HG03025 (cell line): ENCODE data around the gene IKZF3.
"Not testable (repeated sequence)": the region's sequence is repeated elsewhere in the genome, so short reads cannot be mapped to it uniquely, and the experiment has no call there.

ENCODE experiments used
- ATAC-seq: cut with Tn5 transposase; IDR thresholded peaks from one replicate; pipeline ENCODE4 v1.9.1; 2021; ENCODE audit warnings: mild to moderate bottlenecking, moderate library complexity; ENCODE audit not compliant: unreplicated experiment, low FRiP score

The IKZF3 gene

DNA sequence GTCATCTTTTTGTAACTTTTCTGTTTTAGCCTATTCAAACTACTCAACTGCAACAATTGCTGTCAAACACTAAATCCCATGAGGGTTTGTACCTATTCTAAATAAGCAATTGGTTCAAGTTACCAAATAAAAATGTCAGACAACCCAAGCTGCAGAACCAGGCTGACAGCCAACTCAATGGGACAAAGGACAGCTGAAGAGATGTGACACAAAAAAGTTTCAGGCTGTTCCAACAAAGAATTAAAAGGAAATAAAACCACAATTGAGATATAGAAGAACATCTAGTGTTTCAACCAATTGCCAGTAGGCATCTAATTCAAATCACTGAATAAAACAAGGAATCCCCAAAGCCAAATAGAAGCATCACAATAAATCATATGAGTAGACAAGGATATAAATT, 77.1 kb downstream of the IKZF3 start:
- ATAC-seq: no peak

- no peak for ATAC-seq
These were observed 81.1 kb downstream of the IKZF3 start for GRCh38 chr17:39782980-39783379.

DNA sequence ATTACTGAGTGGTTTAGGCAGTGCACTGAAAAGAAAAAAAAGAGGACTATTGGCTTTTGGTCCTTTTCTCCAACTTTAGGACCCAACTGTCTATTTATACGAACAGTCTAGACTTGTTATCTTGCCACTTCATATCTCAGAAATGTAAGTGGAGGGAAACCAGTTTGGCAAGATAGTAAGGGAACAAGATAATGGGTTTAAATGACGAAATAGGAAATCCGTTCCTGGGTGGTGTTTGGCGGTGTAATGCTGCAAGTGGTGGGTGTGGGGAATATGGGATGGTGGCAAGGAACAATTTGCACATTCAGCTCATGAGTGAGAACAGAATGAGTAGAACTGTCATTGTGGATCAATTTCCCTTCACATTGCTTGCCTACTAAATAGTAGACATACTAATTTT, 81.6 kb downstream of the IKZF3 start:
- no peak for ATAC-seq

DNA sequence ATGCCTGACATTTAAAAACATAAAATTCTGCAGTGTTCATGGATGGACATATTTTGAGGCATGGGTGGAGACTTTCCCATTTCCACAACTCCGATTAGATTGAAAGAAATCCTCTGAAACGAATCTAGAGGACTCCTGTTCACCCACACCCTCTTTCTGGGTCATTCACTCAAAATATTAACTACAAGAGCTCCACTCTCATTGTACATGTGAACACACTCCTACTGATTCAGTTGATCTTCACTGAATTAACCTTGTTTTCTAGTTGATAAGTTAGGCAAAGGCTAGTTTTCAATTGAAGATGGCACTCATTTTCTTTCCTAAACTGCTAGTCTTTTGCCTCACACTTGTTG, 82.3 kb downstream of the IKZF3 start:
- no peak for ATAC-seq

GRCh38 chr17:39781031-39781860, 82.9 kb downstream of the IKZF3 start:
- no peak for ATAC-seq

GRCh38 chr17:39777534-39778365, 86.4 kb downstream of the IKZF3 start:
- ATAC-seq: peak; percentile 53

DNA sequence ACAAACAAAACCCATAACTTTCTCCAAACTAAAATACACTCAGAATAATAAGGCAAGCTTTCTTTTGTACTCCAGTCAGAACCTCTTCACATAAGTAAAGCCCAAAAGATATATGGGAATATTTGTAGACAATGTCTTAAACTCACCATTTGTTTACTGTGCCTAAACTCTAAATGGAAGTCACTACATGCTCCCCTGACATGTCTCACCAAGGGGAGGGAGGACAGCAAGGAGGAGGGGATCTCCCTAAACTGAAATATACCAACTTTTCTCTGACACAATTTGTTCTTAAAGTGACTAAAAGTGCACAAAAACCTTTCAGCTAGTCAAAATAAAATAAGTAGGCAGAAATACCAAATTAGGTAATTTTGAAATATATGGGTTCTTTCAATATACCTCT, 87.9 kb downstream of the IKZF3 start:
- no peak for ATAC-seq

DNA sequence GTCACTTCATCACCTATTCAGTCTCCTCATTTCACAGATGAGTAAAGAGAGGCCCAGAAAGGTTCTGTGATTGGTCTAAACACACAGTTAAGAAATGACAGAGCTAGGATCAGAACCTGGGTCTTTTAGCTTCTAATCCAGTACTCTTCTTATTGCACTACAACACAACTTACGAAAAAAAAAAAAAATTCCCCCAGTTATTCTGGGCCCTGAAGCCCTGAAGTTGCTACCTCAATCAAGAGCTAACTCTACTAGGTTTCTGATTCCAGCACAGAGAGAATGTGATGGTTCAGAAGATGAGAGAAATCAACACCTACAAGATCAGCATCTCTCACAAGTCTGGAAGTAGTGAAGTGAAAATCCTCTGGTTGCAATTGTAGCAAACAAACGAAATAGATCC, 89.1 kb downstream of the IKZF3 start:
- no peak for ATAC-seq

- no peak for ATAC-seq
These were observed 90.1 kb downstream of the IKZF3 start for GRCh38 chr17:39774047-39774446.

- no peak for ATAC-seq
These were observed 90.9 kb downstream of the IKZF3 start for GRCh38 chr17:39772987-39773934.

DNA sequence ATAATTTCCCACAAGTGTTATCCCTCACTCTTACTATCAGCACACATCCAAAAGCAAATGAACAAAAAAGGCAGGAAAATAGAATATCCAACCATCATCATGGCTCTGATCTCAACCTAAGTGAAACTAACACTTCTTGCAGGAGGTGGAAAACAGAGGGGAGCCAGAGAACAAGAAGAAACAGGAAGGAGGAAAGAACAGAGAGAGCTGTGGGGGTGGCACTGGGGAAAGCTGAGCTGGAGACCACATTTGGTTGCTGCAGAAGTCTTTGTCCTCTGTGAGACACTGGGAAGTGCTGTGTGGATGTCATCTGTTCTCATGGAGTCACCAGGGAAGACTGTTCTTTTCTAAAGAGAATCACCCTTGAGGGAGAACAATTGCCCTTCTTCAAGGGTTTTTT, 91.7 kb downstream of the IKZF3 start:
- no peak for ATAC-seq

GRCh38 chr17:39769974-39770587, 94.0 kb downstream of the IKZF3 start:
- peak; percentile 44 for ATAC-seq

GRCh38 chr17:39767147-39767546, 97.0 kb downstream of the IKZF3 start:
- ATAC-seq: no peak

DNA sequence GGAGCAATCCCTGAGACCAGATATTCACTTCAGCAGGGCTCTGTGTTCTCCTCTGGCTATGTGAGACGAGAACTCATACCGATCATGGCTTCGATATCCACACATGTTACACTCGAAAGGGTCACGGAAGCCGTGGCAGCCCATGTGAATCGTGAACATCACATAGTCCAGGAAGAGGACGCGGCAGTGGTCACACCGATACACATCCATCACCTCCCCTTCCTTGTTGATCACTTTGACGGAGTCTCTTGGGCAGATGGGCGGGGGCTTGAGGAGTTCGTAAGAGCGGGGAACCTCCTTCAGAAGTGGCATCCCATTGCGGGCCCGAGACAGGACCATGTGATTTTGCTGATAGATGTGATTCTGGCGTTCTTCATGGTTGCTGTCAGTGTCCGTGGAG, 98.3 kb downstream of the IKZF3 start:
- no peak for ATAC-seq

DNA sequence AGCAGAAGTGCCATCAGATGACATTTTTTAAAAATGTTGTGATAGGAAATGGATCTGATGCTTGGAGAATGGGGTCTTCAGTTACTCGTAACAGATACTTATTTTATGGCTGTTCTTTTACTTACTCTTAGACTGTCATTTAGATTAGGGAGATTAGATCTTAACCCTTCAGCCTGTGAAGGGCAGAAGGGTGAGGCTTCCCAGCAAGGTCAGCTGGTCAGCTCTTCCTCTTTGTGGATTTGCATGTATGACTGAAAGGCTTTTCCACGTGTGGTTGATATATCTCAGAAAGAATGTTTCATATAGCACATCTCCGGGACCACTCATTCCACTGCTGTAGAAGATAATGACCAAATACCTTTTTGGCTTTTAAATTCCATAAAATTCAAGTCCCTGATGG, 98.9 kb downstream of the IKZF3 start:
- no peak for ATAC-seq

DNA sequence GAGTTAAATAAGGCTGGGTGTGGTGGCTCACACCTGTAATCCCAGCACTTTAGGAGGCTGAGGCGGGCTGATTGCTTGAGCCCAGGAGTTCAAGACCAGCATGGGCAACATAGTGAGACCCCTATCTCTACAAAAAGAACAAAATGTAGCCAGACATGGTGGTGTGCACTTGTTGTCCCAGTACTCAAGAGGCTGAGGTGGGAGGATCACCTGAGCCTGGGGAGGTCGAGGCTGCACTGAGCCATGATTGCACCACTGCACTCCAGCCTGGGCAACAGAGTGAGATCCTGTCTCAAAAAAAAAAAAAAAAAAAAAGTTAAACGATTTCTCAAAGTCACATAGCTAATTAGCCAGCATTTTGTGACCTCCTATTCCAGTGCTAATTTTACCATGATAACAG, 99.9 kb downstream of the IKZF3 start:
- ATAC-seq: not testable (repeated sequence)

DNA sequence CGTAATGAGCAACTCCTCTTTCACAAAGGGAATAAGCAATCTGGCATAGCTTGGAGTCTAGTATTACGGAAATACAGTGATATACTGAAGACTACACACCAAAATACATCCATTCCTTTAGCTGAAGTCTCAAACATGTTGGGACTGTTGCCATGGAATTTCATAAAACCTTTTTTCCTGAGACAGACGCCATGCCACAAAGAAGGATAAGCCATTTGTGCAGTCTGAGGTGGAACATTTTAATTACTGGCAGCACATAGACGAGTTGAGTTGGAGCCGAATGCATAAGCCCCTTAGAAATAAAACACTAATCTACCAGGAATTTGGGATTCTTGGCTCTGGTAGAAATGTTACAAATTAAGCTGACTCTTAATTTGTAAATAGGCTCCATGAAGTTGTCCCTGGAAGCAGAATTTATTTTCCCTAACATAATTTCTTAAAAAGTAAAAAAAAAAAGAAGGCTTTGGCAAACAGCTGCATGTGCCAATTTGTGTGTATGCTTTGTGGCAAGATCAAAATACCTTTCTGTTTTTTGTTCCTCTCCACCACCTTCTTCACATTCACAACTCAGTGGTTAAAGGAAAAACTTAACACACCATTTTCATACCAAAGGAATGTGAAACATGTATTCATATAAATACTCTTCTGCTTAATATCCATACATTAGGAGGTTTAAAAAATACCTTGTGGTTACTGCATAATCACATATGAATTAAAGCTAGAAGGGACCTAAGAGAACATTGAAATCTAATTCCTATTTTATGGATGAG, 100.9 kb downstream of the IKZF3 start:
- no peak for ATAC-seq

GRCh38 chr17:39761861-39762496, 102.1 kb downstream of the IKZF3 start:
- no peak for ATAC-seq

- ATAC-seq: no peak
These were observed 104.9 kb downstream of the IKZF3 start for GRCh38 chr17:39759204-39759603.
